Fibroblast of villous mesenchyme (primary cell): ENCODE data around the gene PITPNC1. TPM values are rescaled to one million over a fixed set of nuclear protein-coding genes. Genes with fewer than 3 reads are reported as not detected.

Source experiments
- DNase-seq: peaks from one replicate; pipeline ENCODE4 v3.0.0-alpha.2; 2010; ENCODE audit warnings: low read depth
- H3K4me3 ChIP-seq: 2 replicates; pipeline ENCODE4 v1.5.1; 2011; ENCODE audit warnings: low read depth, mild to moderate bottlenecking, low read length
- CTCF ChIP-seq: IDR thresholded peaks from 2 replicates; pipeline ENCODE4 v1.5.1; 2012; ENCODE audit warnings: low read depth, mild to moderate bottlenecking, low read length; ENCODE audit not compliant: insufficient read depth
- total RNA-seq: library from RNA; depleted of rRNA; stranded (reverse); fragments of >200 nt; gene quantifications from 2 replicates; pipeline ENCODE4 v1.2.3, GENCODE V29; 2012

Gene PITPNC1
- total RNA-seq, 1 donor = 4.3 TPM

GRCh38 chr17:67519801-67520251 is 142.7 kb downstream of the PITPNC1 start:
- DNase-seq = no peak
- no peak for TF ChIP-seq CTCF
- H3K4me3 ChIP-seq = no peak overlapping the region

- DNase-seq = peak; percentile 66
- no peak overlapping the region for H3K4me3 ChIP-seq
- TF ChIP-seq CTCF = no peak
Measured at GRCh38 chr17:67520252-67520906, 143.3 kb downstream of the PITPNC1 start.

GRCh38 chr17:67520916-67521774 is 144.1 kb downstream of the PITPNC1 start:
- H3K4me3 ChIP-seq = no peak overlapping the region
- no peak for DNase-seq
- TF ChIP-seq CTCF = no peak

GRCh38 chr17:67521775-67522069 is 144.6 kb downstream of the PITPNC1 start:
- no peak for TF ChIP-seq CTCF
- no peak overlapping the region for H3K4me3 ChIP-seq
- DNase-seq = no peak

- no peak for DNase-seq
- TF ChIP-seq CTCF = no peak
- no peak overlapping the region for H3K4me3 ChIP-seq
Measured at GRCh38 chr17:67523101-67523500, 146.0 kb downstream of the PITPNC1 start.

- H3K4me3 ChIP-seq = no peak overlapping the region
- TF ChIP-seq CTCF = no peak
- no peak for DNase-seq
Measured at GRCh38 chr17:67525239-67526135, 148.4 kb downstream of the PITPNC1 start.
